ENCODE data around the gene NSUN4.

NSUN4 gene

DNA sequence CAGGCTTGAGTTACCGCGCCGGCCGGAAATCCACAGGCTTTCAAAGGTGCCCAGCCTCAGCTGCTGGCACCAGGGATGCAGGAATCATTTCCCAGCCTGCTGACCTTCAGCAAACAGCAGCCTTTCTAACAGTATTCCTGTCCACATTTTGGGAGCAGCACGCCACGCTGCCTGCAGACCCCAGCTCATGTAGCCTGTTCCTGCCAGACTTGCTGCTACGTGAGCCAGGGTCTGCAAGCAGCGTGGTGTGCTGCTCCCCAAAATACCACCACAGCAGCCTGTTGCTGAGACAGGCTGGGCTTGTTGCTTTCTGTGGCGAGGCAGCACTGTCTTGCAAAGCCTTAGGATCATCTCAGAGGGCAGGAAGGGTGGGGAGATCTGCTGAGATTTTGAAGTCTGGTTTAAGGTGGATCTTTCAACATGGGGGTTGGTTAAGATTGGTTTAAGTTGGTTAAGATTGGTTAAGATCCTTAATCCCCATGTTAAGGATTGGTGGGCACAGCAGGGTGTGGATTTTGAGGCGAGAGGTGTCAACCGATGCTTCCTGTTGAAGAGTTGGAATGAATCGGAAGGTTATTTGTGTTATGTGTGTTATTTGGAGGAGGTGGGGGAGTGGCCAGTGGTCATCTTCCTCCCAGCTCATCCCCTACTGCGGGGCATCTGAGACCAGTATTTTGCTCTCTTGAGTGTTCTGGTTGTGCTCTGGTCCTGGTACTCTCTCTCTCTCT is 66.4 kb downstream of the NSUN4 start:
- no peak for DNase-seq (ENCODE audit: low spot score)

- DNase-seq (ENCODE audit: low spot score), result no peak
Measured at GRCh38 chr1:46407636-46408035, 67.0 kb downstream of the NSUN4 start.

DNA sequence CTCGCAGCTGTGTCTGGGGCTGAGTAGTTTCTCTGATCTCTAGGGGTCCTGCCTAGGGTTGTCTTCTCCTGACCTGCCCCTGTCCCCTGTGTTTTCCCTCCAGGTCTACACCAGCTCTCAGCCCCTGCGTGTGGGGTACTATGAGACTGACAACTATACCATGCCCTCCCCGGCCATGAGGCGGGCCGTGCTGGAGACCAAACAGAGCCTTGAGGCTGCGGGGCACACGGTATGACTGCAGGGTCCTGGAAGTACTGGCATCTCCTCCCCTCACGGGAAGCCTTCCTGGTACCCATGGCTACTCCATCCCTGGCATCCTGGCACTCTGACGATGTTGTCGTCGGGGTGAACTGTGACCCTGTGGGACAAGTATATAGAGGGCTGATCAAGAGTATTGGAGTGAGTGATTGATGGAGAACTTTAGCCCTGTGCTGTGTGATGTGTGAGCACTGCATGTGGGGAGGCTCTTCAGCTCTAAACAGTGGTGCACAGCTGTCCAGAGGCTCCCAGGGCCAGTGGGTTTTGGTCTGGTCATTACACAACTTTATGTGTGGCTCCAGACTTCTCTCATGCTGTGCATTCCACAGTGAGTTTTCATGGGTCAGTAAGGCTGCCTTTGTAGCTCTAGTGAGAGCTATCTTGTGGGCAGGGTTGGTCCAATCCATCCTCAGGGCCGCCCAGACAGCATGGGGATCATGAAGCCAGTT is 67.9 kb downstream of the NSUN4 start:
- no peak for DNase-seq (ENCODE audit: low spot score)

DNA sequence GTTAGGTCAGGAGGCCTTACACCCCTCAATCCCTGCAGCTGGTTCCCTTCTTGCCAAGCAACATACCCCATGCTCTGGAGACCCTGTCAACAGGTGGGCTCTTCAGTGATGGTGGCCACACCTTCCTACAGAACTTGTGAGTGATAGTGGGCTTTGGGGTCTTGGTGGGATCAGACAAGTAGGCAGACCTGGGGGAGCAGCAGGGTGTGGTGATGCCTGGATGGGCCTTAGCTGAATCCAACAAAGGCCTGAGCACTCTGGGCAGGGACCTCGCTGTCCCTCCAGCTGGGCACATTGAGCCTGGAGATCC is 68.4 kb downstream of the NSUN4 start:
- DNase-seq (ENCODE audit: low spot score), result no peak

GRCh38 chr1:46410156-46411009 is 69.8 kb downstream of the NSUN4 start:
- no peak for DNase-seq (ENCODE audit: low spot score)

DNA sequence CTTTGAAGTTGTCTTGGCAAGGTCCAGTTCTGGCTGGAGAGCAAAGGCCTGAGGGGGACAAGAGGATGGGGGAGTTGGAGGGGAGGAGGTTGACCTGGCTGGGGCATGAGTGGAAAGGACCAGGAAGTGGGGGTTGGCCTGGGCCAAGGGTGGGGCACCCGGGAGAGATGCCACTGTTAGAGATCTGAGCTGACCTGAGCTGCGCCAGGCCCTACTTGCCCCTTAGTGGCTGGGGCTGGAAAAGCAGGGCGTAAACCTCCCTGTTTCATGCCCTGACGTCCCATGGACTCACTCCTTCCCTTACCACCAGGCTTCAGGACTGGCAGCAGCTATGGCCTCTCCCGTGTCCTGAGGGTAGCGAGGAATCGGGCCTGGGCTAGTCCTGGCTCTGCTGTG is 70.4 kb downstream of the NSUN4 start:
- no peak for DNase-seq (ENCODE audit: low spot score)
